Natural killer cell (primary cell): ENCODE data around the gene TCF23. TPM values are rescaled to one million over a fixed set of nuclear protein-coding genes. Genes with fewer than 3 reads are reported as not detected.
"Not testable (repeated sequence)": the region's sequence is repeated elsewhere in the genome, so short reads cannot be mapped to it uniquely, and the experiment has no call there.

Source experiments
- ATAC-seq, 3 donors: fragments of 150-1000 bp in 2 of 3; fragments of 200-7000 bp in 1 of 3; cut with Tn5 transposase; 1 replicate in 1 of 3; 2 replicates in 2 of 3; pipeline ENCODE4 v1.10.0; 2021; ENCODE audit warnings: mild to moderate bottlenecking in 2 of 3, moderate library complexity in 2 of 3
- DNase-seq, 2 donors: peaks; one replicate each; pipeline versions ENCODE4 v3.0.0 to v3.0.0-alpha.2; 2013 to 2021; ENCODE audit warnings: mixed read lengths in 1 of 2
- H3K27ac ChIP-seq: one replicate; pipeline ENCODE4 v1.5.1; 2013; ENCODE audit warnings: mild to moderate bottlenecking, low read length
- H3K27me3 ChIP-seq: one replicate; pipeline ENCODE4 v1.6.1; 2013; ENCODE audit warnings: low read length; ENCODE audit not compliant: control insufficient read depth, insufficient read depth
- H3K36me3 ChIP-seq: one replicate; pipeline ENCODE4 v1.6.1; 2013; ENCODE audit warnings: low read length; ENCODE audit not compliant: control insufficient read depth, insufficient read depth
- H3K4me1 ChIP-seq: one replicate; pipeline ENCODE4 v1.6.1; 2013; ENCODE audit warnings: low read length; ENCODE audit not compliant: control insufficient read depth, insufficient read depth
- H3K4me3 ChIP-seq: one replicate; pipeline ENCODE4 v1.5.1; 2013; ENCODE audit warnings: low read length
- H3K9me3 ChIP-seq: one replicate; pipeline ENCODE4 v1.6.1; 2013; ENCODE audit warnings: low read length; ENCODE audit not compliant: control insufficient read depth, insufficient read depth
- H3K27ac Mint-ChIP-seq, 2 donors: one replicate each; pipeline ENCODE4 v1.8.0; 2022; ENCODE audit warnings: mild to moderate bottlenecking in 2 of 2, mixed read lengths in 2 of 2, moderate library complexity in 1 of 2
- H3K27me3 Mint-ChIP-seq, 2 donors: one replicate each; pipeline ENCODE4 v1.8.0; 2022; ENCODE audit warnings: low read depth in 2 of 2, mixed read lengths in 2 of 2
- H3K36me3 Mint-ChIP-seq: one replicate; pipeline ENCODE4 v1.8.0; 2022; ENCODE audit warnings: mixed read lengths
- H3K4me1 Mint-ChIP-seq, 2 donors: one replicate each; pipeline ENCODE4 v1.8.0; 2022; ENCODE audit warnings: mixed read lengths in 2 of 2
- H3K4me3 Mint-ChIP-seq: one replicate; pipeline ENCODE4 v1.8.0; 2022; ENCODE audit warnings: mild to moderate bottlenecking, moderate library complexity, mixed read lengths
- H3K9me3 Mint-ChIP-seq, 2 donors: one replicate each; pipeline ENCODE4 v1.8.0; 2022; ENCODE audit warnings: mixed read lengths in 2 of 2
- WGBS: methylation state at CpG from one replicate; pipeline ENCODE4 v1.1.7; 2013; ENCODE audit warnings: missing lambda C conversion rate; ENCODE audit not compliant: insufficient coverage; 5-methylcytosine and 5-hydroxymethylcytosine counted together
- intact Hi-C: fragments of 100-400 bp; cut with micrococcal nuclease; formaldehyde crosslinking; loops from one replicate; pipeline ENCODE4 v1.14.2; 2022
- total RNA-seq, 4 donors: library from RNA; stranded (reverse); fragments of 120-200 nt in 1 of 4; gene quantifications; one replicate each; pipeline versions ENCODE4 v1.2.3 to v1.2.4, GENCODE V29; 2013 to 2022
- TF ChIP-seq, protein P1 (sequence below): fragments of 200-600 bp; IDR thresholded peaks from one replicate; pipeline ENCODE4 v1.8.0; 2022; ENCODE audit warnings: antibody characterized with exemption

The TCF23 gene
- total RNA-seq, 3 donors from 2014 or later (not counting 1 experiment from before 2014, with no cell fraction given): not detected

DNA sequence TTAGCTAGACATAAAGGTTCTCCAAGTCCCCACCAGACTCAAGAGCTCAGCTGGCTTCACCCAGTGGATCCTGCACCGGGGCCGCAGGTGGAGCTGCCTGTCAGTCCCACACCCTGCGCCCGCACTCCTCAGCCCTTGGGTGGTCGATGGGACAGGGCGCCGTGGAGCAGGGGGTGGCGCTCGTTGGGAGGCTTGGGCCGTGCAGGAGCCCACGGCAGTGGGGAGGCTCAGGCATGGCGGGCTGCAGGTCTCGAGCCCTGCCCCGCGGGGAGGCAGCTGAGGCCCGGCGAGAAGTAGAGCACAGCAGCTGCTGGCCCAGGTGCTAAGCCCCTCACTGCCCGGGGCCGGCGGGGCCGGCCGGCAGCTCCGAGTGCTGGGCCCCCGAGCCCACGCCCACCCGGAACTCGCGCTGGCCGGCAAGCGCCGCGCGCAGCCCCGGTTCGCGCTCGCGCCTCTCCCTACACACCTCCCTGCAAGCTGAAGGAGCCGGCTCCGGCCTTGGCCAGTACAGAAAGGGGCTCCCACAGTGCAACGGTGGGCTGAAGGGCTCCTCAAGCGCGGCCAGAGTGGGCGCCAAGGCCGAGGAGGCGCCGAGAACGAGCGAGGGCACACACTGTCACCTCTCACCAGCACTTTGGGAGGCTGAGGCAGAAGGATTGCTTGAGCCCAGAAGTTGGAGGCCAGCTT lies 37.3 kb upstream of the TCF23 start:
- WGBS: 94% methylated on average over 49 of the region's 49 CpGs

DNA sequence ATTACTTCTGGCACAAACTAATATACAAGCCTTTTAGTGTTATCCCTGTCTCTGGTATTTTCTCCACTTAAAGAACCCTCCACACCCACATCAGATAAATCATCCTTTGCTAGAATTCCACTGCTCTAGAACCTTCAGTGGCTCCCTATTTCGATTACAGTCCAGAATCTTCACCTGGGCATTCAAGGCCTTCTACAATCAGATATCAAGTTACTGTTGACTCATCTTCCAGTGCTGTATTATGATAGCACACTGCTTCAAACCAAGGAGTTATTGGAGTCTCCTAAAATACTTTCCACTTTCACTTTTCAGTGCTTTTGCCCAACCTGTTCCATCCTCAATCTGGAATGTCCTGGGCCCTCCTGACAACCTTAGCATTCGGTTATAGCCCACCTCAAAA lies 33.3 kb upstream of the TCF23 start:
- peaks cover 9% of the 10 kb centered on the region for H3K4me1 ChIP-seq
- H3K4me3 ChIP-seq: no peak overlapping the region
- H3K36me3 ChIP-seq: no peaks in the 10 kb centered on the region
- H3K27ac Mint-ChIP-seq: no peak overlapping the region
- no peaks in the 10 kb centered on the region for H3K9me3 ChIP-seq
- ATAC-seq: no peak
- DNase-seq: no peak
- peaks cover 13 to 31% of the 10 kb centered on the region in 2 donors for H3K27me3 Mint-ChIP-seq
- intact Hi-C loops: no loop called here
- H3K4me1 Mint-ChIP-seq: no peaks in the 10 kb centered on the region
- H3K27ac ChIP-seq: no peak overlapping the region
- H3K27me3 ChIP-seq: peaks cover 9% of the 10 kb centered on the region
- H3K4me3 Mint-ChIP-seq: no peak overlapping the region
- TF ChIP-seq, protein P1, sequence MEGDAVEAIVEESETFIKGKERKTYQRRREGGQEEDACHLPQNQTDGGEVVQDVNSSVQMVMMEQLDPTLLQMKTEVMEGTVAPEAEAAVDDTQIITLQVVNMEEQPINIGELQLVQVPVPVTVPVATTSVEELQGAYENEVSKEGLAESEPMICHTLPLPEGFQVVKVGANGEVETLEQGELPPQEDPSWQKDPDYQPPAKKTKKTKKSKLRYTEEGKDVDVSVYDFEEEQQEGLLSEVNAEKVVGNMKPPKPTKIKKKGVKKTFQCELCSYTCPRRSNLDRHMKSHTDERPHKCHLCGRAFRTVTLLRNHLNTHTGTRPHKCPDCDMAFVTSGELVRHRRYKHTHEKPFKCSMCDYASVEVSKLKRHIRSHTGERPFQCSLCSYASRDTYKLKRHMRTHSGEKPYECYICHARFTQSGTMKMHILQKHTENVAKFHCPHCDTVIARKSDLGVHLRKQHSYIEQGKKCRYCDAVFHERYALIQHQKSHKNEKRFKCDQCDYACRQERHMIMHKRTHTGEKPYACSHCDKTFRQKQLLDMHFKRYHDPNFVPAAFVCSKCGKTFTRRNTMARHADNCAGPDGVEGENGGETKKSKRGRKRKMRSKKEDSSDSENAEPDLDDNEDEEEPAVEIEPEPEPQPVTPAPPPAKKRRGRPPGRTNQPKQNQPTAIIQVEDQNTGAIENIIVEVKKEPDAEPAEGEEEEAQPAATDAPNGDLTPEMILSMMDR: no peak
- no peaks in the 10 kb centered on the region for H3K36me3 Mint-ChIP-seq
- no peaks in the 10 kb centered on the region for H3K9me3 Mint-ChIP-seq
- 76% methylated on average over 2 of the region's 2 CpGs for whole genome bisulfite sequencing

More for the DNA sequence above, 37.3 kb upstream of the TCF23 start:
- H3K4me3 ChIP-seq, H3K4me1 ChIP-seq, H3K36me3 ChIP-seq, H3K4me1 Mint-ChIP-seq, DNase-seq, H3K36me3 Mint-ChIP-seq, H3K27me3 ChIP-seq, ATAC-seq, H3K9me3 Mint-ChIP-seq, H3K27ac Mint-ChIP-seq, H3K27ac ChIP-seq, H3K4me3 Mint-ChIP-seq, H3K9me3 ChIP-seq, intact Hi-C loops: not testable (repeated sequence)
- H3K27me3 Mint-ChIP-seq: peaks cover 0 to 10% of the 10 kb centered on the region in 2 donors

DNA sequence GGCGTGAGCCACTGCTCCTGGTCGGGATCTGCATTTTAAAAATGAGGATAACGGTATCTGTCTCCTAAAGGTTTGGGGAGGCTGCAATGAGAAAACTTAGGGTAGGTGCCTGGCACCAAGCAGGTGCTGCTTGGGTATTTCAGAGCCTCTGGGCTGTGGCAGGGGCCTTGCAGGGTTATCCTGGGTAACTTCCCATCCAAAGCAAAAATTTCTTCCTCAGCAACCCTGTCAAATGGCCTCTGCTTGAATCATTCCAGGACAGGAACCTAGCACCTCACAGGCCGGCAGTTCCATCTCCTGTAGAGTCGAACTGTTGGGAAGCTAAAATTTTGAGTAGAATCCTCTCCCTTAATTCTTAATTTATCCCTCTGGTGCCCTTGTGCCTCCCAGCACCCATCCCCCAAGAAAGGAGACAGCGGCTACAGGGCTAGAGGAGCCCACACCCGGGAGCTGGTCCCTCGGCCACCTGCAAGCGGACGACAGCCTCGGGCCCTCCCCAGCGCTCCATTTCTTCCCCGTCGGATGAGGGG lies 30.7 kb upstream of the TCF23 start:
- Mint-ChIP-seq H3K4me1 (peaks cover 6 to 10% of the 10 kb centered on the region in 2 donors), H3K27me3 (peaks cover 13 to 29% of the 10 kb centered on the region in 2 donors), H3K9me3 (no peaks in the 10 kb centered on the region), H3K27ac (no peak overlapping the region), H3K4me3 (no peak overlapping the region), H3K36me3 (no peaks in the 10 kb centered on the region)
- Histone ChIP-seq H3K27me3 (peaks cover 9% of the 10 kb centered on the region), H3K4me1 (peaks cover 15% of the 10 kb centered on the region), H3K4me3 (no peak overlapping the region), H3K27ac (no peak overlapping the region), H3K36me3 (no peaks in the 10 kb centered on the region), H3K9me3 (no peaks in the 10 kb centered on the region)
- TF ChIP-seq, protein P1: no peak
- DNase-seq: no peak
- ATAC-seq: no peak
- WGBS: 36% methylated on average over 14 of the region's 14 CpGs
- intact Hi-C loops: no loop called here

DNA sequence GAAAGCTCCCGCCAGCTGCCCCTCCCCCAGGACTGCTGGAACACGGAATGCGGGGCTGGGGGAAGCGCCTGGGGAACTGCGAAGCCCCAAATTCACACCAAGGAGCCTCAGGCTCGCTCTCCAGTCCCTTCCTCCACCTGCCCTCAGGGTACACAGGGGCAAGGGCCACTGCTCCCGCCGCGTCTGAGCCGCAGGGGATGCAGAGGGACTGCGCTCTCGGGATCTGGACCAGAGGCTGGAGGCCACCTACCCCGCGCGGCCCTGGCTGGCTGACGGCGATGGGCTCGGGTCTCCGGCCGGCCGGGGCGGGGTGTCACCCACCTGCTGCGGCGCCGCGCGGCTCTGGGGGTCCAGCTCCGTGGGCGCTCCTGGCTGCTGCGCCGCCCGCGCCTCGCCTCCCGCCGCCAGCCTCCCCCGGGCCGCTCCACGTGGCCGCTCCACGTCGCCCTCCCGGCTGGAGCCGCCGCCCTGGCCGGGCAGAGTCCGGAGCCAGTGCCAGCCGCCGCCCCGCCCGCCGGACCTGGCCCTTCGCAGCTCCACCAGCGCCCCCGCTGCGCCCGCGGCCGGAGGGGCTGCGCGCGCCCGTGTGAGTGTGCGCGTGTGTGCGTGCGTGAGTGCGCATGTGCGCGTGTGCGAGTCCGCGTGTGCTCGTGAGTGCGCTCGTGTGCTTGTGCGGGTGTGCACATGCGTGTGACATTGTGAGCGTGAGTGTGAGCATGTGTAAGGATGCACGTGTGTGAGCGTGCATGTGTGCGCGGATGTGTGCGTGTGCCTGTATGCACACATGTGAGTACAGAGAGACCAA lies 30.1 kb upstream of the TCF23 start, which contains the start of gene CGREF1:
TSS of gene CGREF1 (minus strand) at position 604 of the 805 bp plus-strand sequence. CDS start 14,762 bp downstream, outside the sequence.
- Histone ChIP-seq H3K9me3 (no peaks in the 10 kb centered on the region), H3K27ac (no peak within 1 kb of the TSS), H3K4me1 (peaks cover 20% of the 10 kb centered on the region), H3K36me3 (no peaks in the 10 kb centered on the region), H3K4me3 (no peak within 1 kb of the TSS), H3K27me3 (peaks cover 9% of the 10 kb centered on the region)
- DNase-seq (peak in 1 of 2 donors; percentile 34), ATAC-seq (no peak)
- no peak within 1 kb of the TSS for H3K27ac Mint-ChIP-seq
- 4% methylated on average over 84 of the region's 84 CpGs for WGBS
- peak within 1 kb of the TSS; percentile 60 for H3K4me3 Mint-ChIP-seq
- intact Hi-C loops: no loop called here
- TF ChIP-seq, protein P1: no peak
- H3K9me3 Mint-ChIP-seq: no peaks in the 10 kb centered on the region
- peaks cover 9 to 14% of the 10 kb centered on the region in 2 donors for H3K4me1 Mint-ChIP-seq
- H3K27me3 Mint-ChIP-seq: peaks cover 13 to 29% of the 10 kb centered on the region in 2 donors
- no peaks in the 10 kb centered on the region for H3K36me3 Mint-ChIP-seq

DNA sequence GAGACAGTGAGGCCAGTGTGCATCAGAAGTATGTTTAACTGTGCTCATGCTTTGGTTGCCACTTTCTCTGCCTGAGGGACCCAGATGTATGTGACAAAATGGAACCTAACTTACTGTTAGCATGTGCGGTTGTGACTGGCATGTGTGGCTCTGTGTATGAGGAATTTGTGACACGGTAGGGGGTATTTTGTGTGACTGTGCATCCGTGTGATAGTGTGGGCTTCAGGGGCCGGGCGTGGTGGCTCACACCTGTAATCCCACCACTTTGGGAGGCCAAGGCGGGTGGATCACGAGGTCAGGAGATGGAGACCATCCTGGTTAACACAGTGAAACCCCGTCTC lies 29.5 kb upstream of the TCF23 start:
- DNase-seq, H3K36me3 Mint-ChIP-seq, H3K4me3 ChIP-seq, H3K9me3 Mint-ChIP-seq, H3K27me3 ChIP-seq, H3K36me3 ChIP-seq, ATAC-seq, H3K9me3 ChIP-seq, H3K27ac ChIP-seq, intact Hi-C loops, H3K27ac Mint-ChIP-seq: not testable (repeated sequence)
- H3K4me1 ChIP-seq: peaks cover 24% of the 10 kb centered on the region
- H3K4me1 Mint-ChIP-seq: peaks cover 9 to 18% of the 10 kb centered on the region in 2 donors
- 80% methylated on average over 8 of the region's 8 CpGs for WGBS
- H3K27me3 Mint-ChIP-seq: peaks cover 13 to 29% of the 10 kb centered on the region in 2 donors
- peak overlapping the region; percentile 60 for H3K4me3 Mint-ChIP-seq
